Right cardiac atrium (tissue), 5 donors: Measurements from ENCODE around the gene CAVIN3. TPM values are rescaled to one million over a fixed set of nuclear protein-coding genes. Genes with fewer than 3 reads are reported as not detected.

Source experiments
- ATAC-seq, 2 donors: fragments of 200-7000 bp; cut with Tn5 transposase; one replicate each; pipeline versions ENCODE4 v1.8.0 to v1.9.1; 2020; ENCODE audit warnings: moderate library complexity in 2 of 2, mild to moderate bottlenecking in 1 of 2
- DNase-seq, 3 donors: peaks; one replicate each; pipeline ENCODE4 v3.0.0-alpha.2; 2020
- H3K27ac ChIP-seq: one replicate; pipeline ENCODE4 v1.5.1; 2013; ENCODE audit warnings: mild to moderate bottlenecking, low read length, control low read depth, moderate library complexity
- H3K27me3 ChIP-seq: one replicate; pipeline ENCODE4 v1.6.1; 2013; ENCODE audit not compliant: control insufficient read depth, insufficient read depth
- H3K4me1 ChIP-seq: one replicate; pipeline ENCODE4 v1.6.1; 2013; ENCODE audit warnings: low read length; ENCODE audit not compliant: control insufficient read depth, insufficient read depth
- H3K4me3 ChIP-seq: one replicate; pipeline ENCODE4 v1.5.1; 2013; ENCODE audit warnings: low read length, control low read depth
- H3K9me3 ChIP-seq: one replicate; pipeline ENCODE4 v1.6.1; 2013; ENCODE audit warnings: low read length; ENCODE audit not compliant: control insufficient read depth
- WGBS: extraction: QIAGEN DNeasy Blood & Tissue Kit; methylation state at CpG from one replicate; pipeline ENCODE4 v1.1.7; 2013; 5-methylcytosine and 5-hydroxymethylcytosine counted together
- intact Hi-C, 4 donors: fragments of 100-400 bp; cut with DNase I; formaldehyde crosslinking; loops; one replicate each; pipeline versions ENCODE4 v1.11.0 to v1.14.0; 2022 to 2023
- polyA plus RNA-seq: library from polyadenylated mRNA; stranded (reverse); fragments of 200-250 nt; gene quantifications from one replicate; pipeline ENCODE4 v1.2.3, GENCODE V29; 2013
- total RNA-seq, 4 donors: library from RNA; stranded (reverse); fragmentation: NEBNext Ultra II Directional; extraction: Animal tissue kit (Norgen Biotek cat#: 25700); gene quantifications; one replicate each; pipeline ENCODE4 v1.2.1, GENCODE V29; 2021
- donor health status: healthy with polysubstance abuse.
- donor health status: DM: no; HTN: yes; CAD: no.
- donor health status: DM: no; HTN: no; CAD: no.
- donor health status: DM: no; HTN: yes; CAD: no; lungs with severe emphysema.
- donor health status: DM: yes; HTN: yes; CAD: no.

The CAVIN3 gene
- total and polyA plus RNA-seq, 5 donors: 40.4 to 72.4 (median 49.7) TPM

GRCh38 chr11:6271598-6271997 is 48.7 kb downstream of the CAVIN3 start:
- intact Hi-C loops: no loop called here
- H3K9me3 ChIP-seq: no peaks in the 10 kb centered on the region
- ATAC-seq: peak in 1 of 2 donors; percentile 25
- H3K27ac ChIP-seq: no peak overlapping the region
- no peak for DNase-seq
- H3K4me1 ChIP-seq: peaks cover 2% of the 10 kb centered on the region
- WGBS: 44% methylated on average over 3 of the region's 3 CpGs
- H3K4me3 ChIP-seq: no peak overlapping the region
- no peaks in the 10 kb centered on the region for H3K27me3 ChIP-seq

- DNase-seq: peak in 2 of 3 donors; percentile 52 to 54
- no peak overlapping the region for H3K27ac ChIP-seq
- WGBS: 79% methylated on average over 41 of the region's 41 CpGs
- intact Hi-C loops: no loop called here
- no peak overlapping the region for H3K4me3 ChIP-seq
- no peaks in the 10 kb centered on the region for H3K9me3 ChIP-seq
- H3K27me3 ChIP-seq: no peaks in the 10 kb centered on the region
- ATAC-seq: no peak
- peaks cover 2% of the 10 kb centered on the region for H3K4me1 ChIP-seq
Measured at GRCh38 chr11:6270584-6271246, 49.6 kb downstream of the CAVIN3 start.

- Histone ChIP-seq H3K4me3 (no peak overlapping the region), H3K27me3 (no peaks in the 10 kb centered on the region), H3K27ac (no peak overlapping the region), H3K4me1 (peaks cover 2% of the 10 kb centered on the region), H3K9me3 (no peaks in the 10 kb centered on the region)
- WGBS: 86% methylated on average over 24 of the region's 24 CpGs
- DNase-seq (no peak), ATAC-seq (peak in 1 of 2 donors; percentile 39)
- intact Hi-C loops: no loop called here
Measured at GRCh38 chr11:6269994-6270393, 50.3 kb downstream of the CAVIN3 start.

Other genes starting within 250 kb of the CAVIN3 start
- gene OR56B4, start 212.8 kb downstream of the CAVIN3 start, total RNA-seq: not detected
- gene OR56B4, start 212.8 kb downstream of the CAVIN3 start, polyA plus RNA-seq: not detected
- not detected for gene OR52B2, start 150.2 kb downstream of the CAVIN3 start, total RNA-seq
- gene OR52B2, start 150.2 kb downstream of the CAVIN3 start, polyA plus RNA-seq: not detected
- gene OR52W1, start 121.3 kb downstream of the CAVIN3 start, total RNA-seq: not detected
- not detected for gene OR52W1, start 121.3 kb downstream of the CAVIN3 start, polyA plus RNA-seq
- gene C11orf42, start 114.9 kb downstream of the CAVIN3 start, total RNA-seq: not detected
- gene C11orf42, start 114.9 kb downstream of the CAVIN3 start, polyA plus RNA-seq: not detected
- gene FHIP1B, start 85.9 kb downstream of the CAVIN3 start, total RNA-seq: 10 to 100 TPM; 14.1 to 18.8 (median 17.2) TPM
- gene FHIP1B, start 85.9 kb downstream of the CAVIN3 start, polyA plus RNA-seq: 19.5 TPM
- gene CNGA4, start 81.4 kb downstream of the CAVIN3 start, total RNA-seq: under 1 TPM in 1 of 4 donors, not detected in 3; 0.19 TPM
- gene CNGA4, start 81.4 kb downstream of the CAVIN3 start, polyA plus RNA-seq: 0.16 TPM
- not detected for gene CCKBR, start 60.7 kb downstream of the CAVIN3 start, total RNA-seq
- 0.05 TPM for gene CCKBR, start 60.7 kb downstream of the CAVIN3 start, polyA plus RNA-seq
- 10 to 100 TPM; 60.6 to 67.7 (median 65.0) TPM for gene SMPD1, start 70.0 kb upstream of the CAVIN3 start, total RNA-seq
- gene SMPD1, start 70.0 kb upstream of the CAVIN3 start, polyA plus RNA-seq: 57.9 TPM
- 10 to 100 TPM; 80.6 to 83.9 (median 82.4) TPM for gene APBB1, start 98.6 kb upstream of the CAVIN3 start, total RNA-seq
- gene APBB1, start 98.6 kb upstream of the CAVIN3 start, polyA plus RNA-seq: 70.6 TPM
- 1 to 10 TPM in 1 of 4 donors, under 1 TPM in 2, not detected in 1; 0.45 to 1.0 (median 0.68) TPM for gene HPX, start 120.5 kb upstream of the CAVIN3 start, total RNA-seq
- gene HPX, start 120.5 kb upstream of the CAVIN3 start, polyA plus RNA-seq: 0.27 TPM
- gene TRIM3, start 153.4 kb upstream of the CAVIN3 start, total RNA-seq: 10 to 100 TPM; 10.9 to 12.5 (median 12.2) TPM
- 9.4 TPM for gene TRIM3, start 153.4 kb upstream of the CAVIN3 start, polyA plus RNA-seq
- gene ARFIP2, start 160.8 kb upstream of the CAVIN3 start, total RNA-seq: 10 to 100 TPM; 21.4 to 30.0 (median 23.8) TPM
- gene ARFIP2, start 160.8 kb upstream of the CAVIN3 start, polyA plus RNA-seq: 21.6 TPM
- gene TIMM10B, start 161.0 kb upstream of the CAVIN3 start, total RNA-seq: 10 to 100 TPM; 21.5 to 28.9 (median 26.0) TPM
- 18.8 TPM for gene TIMM10B, start 161.0 kb upstream of the CAVIN3 start, polyA plus RNA-seq
- 10 to 100 TPM in 1 of 4 donors, 1 to 10 TPM in 3; 5.4 to 10.9 (median 7.0) TPM for gene DNHD1, start 176.8 kb upstream of the CAVIN3 start, total RNA-seq
- gene DNHD1, start 176.8 kb upstream of the CAVIN3 start, polyA plus RNA-seq: 5.8 TPM